GM04504 (cell line): ENCODE results near the gene CERS1.

Experiments
- DNase-seq: peaks from one replicate; pipeline ENCODE4 v3.0.0-alpha.2; 2012; ENCODE audit warnings: low read depth

The CERS1 gene

DNA sequence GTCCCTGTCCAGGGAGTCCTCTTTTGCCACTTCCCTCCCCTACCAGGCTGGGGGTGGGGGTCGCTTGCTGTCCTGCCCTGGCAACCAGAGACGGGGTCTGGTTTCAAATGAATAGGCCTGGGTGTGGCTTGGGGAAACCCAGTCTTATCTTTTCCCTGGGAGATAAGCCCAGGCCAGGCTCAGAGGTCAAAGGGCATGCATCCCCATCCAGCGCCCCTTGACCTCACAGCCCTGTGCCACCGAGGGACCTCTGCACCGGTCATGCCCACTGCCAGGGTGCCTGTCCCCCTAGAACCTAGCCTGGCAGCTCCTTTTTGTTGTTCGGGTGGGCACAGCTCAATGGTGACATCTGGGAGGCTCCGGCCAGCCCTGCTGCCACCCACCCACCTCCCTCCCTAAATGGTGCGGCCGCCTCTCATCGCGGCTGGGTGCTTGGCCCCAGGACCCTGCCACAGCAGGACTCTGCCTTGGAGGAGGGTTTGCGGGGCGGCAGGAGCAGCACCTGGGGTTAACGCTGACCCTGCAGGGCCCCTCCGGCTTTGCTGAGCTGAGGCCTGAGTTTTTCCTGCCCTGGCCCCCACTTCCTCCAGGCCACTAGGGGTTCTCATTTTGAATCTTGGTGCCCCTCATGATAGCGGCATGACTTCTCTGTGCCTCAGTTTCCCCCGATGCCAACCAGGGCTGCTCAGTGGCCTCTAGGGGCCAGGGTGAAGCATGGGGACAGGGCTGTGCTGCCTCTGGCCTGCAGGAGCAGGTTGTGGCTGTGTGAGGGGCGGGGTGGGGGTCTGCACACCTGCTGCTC, 2.9 kb upstream of the CERS1 start:
- DNase-seq, result no peak

DNA sequence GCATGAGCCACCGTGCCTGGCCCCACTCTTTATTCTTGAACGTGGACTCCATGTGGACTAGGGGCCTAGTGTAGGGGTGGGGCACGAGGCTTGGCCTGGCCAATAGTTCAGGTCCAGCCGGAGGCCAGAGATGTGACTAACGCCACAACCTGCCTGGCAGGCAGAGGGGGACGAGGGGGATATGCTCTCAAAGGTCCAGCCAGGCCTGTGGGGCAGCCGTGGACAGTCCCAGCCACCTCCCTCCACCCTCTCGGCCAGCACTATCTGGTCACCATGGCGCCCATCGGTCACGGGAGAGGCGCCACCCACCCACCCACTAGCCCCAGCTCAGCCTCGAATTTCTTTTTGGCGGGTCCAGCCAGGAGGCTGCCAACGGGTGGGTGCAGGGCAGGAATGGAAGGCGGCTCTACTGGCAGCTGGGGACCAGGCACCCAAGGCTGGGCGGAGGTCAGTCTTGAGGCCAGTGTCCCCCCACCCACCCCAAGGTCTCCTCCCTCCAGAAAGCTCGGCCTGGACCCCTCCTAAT, 2.2 kb upstream of the CERS1 start:
- DNase-seq, result no peak

DNA sequence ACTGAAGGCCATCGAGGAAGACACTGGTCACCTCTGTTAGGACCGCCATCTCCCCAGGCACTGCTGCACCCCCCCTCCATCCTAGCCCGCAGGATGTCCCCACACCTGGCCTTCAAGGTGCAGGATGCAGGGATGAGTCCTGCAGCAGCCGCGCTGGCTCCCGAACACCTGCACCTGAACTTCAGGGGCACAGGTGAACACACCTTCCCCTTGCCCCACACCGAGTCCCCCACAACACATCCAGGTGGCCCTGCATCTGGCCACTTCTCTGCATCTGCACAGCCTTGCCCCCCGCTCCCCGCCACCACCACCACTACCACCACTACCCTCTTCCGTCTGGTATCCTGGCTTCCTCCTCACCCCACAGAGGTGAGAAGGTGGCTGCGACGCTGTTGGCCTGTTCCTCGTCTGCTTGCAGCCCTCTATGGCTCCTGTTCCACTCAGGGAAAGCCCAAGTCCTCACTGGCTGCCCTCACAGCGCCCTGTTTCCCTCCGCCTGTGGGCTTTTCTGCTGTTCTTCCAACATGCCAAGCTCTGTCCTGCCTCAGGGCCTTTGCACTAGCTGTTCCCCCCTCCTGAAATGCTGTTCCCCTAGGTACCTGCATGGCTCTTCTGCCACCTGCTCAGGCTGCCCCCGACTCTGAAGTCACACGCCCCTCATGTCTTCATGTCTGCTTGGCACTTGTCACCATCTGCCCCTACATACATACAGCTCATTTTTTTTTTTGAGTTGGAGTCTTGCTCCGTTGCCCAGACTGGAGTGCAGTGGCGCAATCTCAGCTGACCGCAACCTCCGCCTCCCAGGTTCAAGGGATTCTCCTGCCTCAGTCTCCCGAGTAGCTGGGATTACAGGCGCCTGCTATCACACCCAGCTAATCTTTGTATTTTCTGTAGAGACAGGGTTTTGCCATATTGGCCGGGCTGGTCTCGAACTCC, 1.4 kb upstream of the CERS1 start:
- DNase-seq, result no peak

DNA sequence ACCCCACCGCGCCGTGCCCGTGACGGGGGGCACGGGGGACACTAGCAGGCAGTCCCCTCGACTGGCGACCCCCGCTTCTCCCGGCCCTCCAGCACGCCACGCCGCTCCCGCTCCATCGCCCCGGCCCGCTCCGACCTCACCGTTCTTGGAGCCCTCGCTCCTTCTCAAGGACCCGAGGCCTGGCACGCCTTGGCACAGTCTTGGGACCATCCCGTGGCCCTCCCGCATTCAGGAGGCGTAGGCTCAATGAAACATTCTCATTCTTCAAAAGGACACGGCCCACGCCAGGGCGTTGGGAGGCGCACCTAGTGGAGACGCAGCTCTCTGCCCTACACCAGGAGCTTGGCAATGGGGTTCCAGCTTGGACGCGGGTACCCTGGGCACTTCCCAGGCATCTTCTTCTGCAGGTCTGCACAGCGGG, 473 bp upstream of the CERS1 start:
- DNase-seq, result no peak

GRCh38 chr19:18895038-18895823, 727 bp downstream of the CERS1 start:
- no peak for DNase-seq

DNA sequence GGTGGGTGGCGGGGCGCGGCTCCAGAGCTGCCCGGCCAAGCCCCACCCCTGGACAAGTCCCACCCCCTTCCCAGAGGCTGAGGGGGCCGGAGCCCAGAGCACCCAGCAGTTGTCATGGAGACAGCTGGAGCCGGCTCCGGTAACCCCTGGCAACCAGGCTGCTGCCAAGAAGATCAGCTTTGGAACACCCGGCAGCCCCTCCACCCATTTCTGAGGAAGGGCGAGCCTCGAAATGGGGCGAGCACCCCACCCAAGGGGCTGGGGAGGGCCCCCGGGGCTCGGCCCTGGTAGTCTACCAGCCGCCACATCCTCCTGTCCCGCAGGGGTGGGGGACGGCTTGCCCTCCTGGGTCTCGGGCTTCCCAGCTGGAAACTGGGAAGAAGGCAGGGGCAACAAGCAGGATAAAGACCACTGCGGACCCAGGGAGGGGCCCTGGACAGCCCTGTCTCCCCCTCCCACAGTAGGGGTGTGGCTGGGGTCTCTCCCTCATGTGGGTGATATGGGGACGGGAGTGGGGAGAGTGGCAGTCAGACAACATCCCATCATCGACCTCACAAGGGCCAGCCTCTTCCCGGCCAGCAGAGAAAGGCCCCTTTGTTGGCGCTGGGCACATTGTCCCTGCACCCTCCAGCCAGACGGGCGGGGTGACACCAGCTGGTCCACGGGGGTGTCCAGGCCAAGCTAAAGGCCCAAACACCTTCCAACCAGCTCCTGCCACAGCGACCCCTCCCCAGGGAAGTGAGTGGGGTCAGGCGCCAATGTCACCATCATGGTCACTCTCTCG, 1.5 kb downstream of the CERS1 start:
- DNase-seq, result no peak

DNA sequence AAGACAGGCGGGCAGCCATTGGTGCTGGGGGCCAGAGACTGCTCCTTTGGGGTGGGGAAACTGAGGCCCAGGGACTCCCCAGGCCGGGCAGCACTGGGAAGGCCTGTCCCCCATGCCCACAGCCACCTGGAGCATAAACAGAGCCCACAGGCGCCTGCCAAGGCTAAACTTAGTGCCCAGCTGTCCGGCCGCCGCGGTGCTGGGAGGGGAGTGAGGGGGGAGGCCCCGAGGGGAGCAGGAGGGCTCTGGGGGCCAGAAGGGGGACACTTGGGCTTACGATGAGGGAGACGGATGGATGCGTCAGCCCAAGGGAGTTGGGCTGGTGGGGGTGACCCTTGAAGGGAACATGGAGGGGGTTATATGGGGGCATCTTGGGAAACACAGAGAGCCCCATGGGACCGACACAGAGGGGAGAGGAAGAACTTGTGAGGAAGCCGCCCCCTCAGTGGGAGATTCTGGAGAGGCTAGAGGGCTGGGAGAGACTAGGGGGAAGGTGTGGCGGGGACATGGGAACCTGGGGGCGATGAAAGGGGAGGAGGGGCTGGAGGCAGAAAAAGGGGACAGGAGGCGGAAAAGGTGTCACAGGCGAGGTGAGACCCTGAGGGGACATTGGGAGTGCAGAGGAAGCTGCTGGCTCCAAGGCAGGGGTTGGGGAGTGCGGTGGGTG, 2.2 kb downstream of the CERS1 start:
- DNase-seq, result no peak

GRCh38 chr19:18889949-18890745, 5.8 kb downstream of the CERS1 start:
- DNase-seq, result no peak

GRCh38 chr19:18886972-18887371, 9.0 kb downstream of the CERS1 start:
- no peak for DNase-seq

GRCh38 chr19:18883526-18884304, 12.2 kb downstream of the CERS1 start:
- DNase-seq, result no peak

GRCh38 chr19:18881491-18881890, 14.5 kb downstream of the CERS1 start:
- no peak for DNase-seq

DNA sequence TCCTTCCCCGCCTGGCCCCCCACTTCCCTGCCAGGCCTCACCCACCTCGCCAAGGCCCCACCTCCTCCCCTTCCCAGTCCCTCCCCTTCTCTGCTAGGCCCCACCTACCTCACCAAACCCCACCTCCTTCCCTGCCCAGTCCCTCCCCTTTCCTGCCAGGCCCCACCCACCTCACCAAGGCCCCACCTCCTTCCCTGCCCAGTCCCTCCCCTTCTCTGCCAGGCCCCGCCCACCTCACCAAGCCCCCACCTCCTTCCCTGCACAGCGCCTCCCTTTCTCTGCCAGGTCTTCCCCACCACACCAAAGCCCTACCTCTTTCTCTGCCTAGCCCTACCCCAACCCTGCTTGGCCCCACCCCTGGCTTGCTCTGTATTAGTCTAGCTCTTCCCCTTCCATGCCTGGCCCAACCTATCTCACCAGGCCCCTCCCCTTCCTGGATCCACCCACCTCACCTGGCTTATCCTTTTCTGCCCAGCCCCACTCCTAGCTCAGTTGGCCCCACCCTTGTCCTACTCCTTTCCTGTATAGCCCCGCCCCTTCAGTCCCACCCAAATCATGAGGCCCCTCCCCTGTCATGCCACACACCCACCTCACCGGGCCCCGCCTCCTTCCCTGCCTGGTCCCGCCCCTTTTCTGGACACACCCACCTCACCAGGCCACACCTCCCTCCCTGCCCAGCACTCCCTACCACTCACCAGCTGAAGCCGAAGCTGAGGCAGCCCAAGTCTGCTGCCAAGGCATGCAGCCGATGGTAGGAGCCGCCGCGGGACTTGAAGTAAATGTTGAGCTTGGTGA, 16.2 kb downstream of the CERS1 start:
- DNase-seq, result no peak

DNA sequence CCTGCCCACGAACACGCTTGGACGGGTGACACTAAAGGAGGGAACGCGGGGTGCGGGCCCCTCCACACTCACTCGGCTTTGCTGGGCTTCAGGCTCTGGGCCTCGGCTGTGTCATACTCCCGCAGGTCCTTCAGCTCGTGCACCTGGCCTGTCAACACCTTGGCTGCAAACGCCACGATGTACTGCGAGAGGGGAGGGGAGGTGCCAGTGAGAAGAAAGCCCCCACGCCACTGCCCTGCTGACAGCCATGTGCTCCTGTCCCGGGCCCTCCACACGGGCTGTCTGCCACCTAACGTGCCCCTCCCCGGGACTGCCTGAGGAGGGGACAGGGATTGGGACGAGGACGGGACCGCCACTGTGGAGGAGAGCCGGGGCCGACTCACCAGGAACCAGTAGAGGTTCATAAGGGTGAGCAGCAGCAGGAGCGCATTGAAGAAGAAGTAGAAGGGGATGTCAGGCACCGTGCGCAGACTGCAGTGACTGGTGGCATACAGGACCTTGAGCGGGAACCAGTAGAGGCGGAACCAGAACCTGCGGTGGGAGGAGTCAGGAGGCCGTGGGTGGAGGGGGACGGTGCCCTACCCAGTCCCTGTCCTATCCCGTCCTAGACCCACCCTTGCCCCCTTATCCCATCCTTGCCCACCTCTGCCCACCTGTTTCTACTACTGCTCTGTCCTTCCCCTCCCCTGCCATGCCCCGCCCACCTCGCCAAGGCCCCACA, 16.9 kb downstream of the CERS1 start:
- DNase-seq, result no peak

DNA sequence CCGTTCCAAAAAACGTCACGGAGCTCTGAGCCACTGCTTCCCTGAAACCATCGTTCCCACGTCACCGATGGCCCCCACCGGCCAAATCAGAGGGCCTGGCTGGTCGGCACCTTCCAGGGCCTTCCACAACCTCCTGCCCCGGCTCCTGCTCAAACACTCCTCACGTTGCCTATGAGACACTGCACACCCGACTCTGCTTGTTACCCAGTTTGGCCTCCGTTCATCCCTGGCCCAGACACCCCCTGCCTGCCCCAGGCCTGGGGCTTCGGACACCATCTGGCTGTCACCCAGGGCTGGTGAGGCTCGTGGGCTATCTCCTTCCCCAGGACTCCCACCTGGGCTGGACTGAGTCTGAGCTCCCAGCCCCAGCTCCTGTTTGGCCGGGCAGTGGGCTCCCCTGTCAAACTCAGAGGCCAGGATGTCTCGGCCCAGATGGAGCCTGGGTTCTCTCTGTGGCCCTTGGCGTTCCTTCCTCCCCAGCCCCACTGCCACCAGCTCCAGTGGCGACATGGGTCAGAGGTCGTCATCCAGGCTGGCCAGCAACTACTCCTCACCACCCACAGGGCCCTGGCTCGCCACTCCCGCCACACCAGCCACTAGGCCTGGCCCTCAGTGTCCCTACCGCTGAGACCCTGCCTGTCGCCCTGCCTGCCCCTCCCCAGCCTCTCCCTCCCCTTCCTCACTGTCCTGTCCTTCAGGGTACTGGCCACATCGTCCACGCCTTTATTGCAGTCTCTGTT, 17.7 kb downstream of the CERS1 start:
- no peak for DNase-seq

- no peak for DNase-seq
These were observed 19.1 kb downstream of the CERS1 start for GRCh38 chr19:18876865-18877264.

DNA sequence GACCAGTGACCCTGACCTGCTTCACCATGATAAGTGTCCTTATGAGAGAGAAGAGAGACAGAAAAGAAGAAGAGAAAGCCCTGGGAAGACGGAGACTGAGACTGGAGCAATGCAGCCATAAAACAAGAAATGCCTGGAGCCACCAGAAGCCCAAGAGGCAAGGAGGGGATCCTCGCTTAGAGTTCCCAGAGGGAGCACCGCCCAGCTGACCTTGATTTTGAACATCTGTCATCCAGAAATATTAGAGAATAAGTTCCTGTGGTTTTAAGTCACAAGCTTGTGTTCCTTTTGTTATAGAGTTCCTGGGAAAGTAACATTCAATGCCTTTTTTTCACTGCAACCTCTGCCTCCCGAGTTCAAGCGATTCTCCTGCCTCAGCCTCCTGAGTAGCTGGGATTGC, 20.2 kb downstream of the CERS1 start:
- peak; percentile 56 for DNase-seq

DNA sequence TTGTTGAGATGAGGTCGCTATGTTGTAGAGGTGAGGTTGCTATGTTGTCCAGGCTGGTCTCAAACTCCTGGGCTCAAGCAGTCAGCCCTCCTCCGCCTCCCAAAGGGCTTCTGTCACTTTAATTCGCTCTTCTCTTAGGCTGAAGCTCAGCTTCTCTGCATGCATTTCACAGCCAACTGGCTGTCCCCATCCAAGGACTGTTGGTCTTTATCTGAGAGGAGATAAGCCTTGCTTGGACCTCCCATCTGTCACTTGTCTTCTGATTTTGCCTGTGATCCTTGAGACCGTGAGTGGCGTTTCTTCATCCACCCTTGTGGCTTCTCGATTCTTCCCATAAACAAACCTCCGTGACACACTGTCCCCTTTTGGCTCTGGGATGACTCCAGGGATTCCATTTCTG, 24.4 kb downstream of the CERS1 start:
- DNase-seq, result no peak
